Neural progenitor cell (in vitro differentiated cells): ENCODE results near the gene ERC2. TPM values are rescaled to one million over a fixed set of nuclear protein-coding genes. Genes with fewer than 3 reads are reported as not detected.

Experiments
- DNase-seq: peaks from one replicate; pipeline ENCODE4 v3.0.0-alpha.2; 2016; ENCODE audit warnings: low spot score
- H2AFZ ChIP-seq: fragments of 200-600 bp; sonication (generic); replicated peaks from 2 replicates; pipeline ENCODE4 v1.6.1; 2016; ENCODE audit warnings: antibody characterized with exemption
- H3F3A ChIP-seq: fragments of 200-600 bp; sonication (generic); 2 replicates; pipeline ENCODE4 v1.6.1; 2016; ENCODE audit warnings: antibody characterized with exemption, low read depth
- H3K27ac ChIP-seq: fragments of 200-600 bp; sonication (generic); 2 replicates; pipeline ENCODE4 v1.5.1; 2016; ENCODE audit warnings: mild to moderate bottlenecking
- H3K27me3 ChIP-seq: fragments of 200-600 bp; sonication (generic); 2 replicates; pipeline ENCODE4 v1.6.1; 2016; ENCODE audit warnings: mild to moderate bottlenecking, moderate library complexity
- H3K36me3 ChIP-seq: fragments of 200-600 bp; sonication (generic); 2 replicates; pipeline ENCODE4 v1.5.1; 2016
- H3K4me1 ChIP-seq: fragments of 200-600 bp; sonication (generic); 2 replicates; pipeline ENCODE4 v1.6.1; 2016; ENCODE audit warnings: mixed run types
- H3K4me2 ChIP-seq: fragments of 200-600 bp; sonication (generic); 2 replicates; pipeline ENCODE4 v1.6.1; 2016
- H3K4me3 ChIP-seq: fragments of 200-600 bp; sonication (generic); 2 replicates; pipeline ENCODE4 v1.5.1; 2016
- H3K79me2 ChIP-seq: fragments of 200-600 bp; sonication (generic); 2 replicates; pipeline ENCODE4 v1.6.1; 2016; ENCODE audit warnings: low read depth
- H3K9ac ChIP-seq: fragments of 200-600 bp; sonication (generic); 2 replicates; pipeline ENCODE4 v1.6.1; 2016
- H3K9me3 ChIP-seq: fragments of 200-600 bp; sonication (generic); 2 replicates; pipeline ENCODE4 v1.5.1; 2016; ENCODE audit warnings: low read depth
- H4K20me1 ChIP-seq: fragments of 200-600 bp; sonication (generic); 2 replicates; pipeline ENCODE4 v1.6.1; 2016; ENCODE audit warnings: low read depth
- H3K27ac Mint-ChIP-seq: 3 replicates; pipeline ENCODE4 v1.8.0; 2021; ENCODE audit warnings: mixed read lengths
- H3K27me3 Mint-ChIP-seq: 2 replicates; pipeline ENCODE4 v1.8.0; 2022; ENCODE audit warnings: low read depth, mild to moderate bottlenecking, inconsistent platforms, moderate library complexity, mixed read lengths; ENCODE audit not compliant: insufficient read depth
- H3K36me3 Mint-ChIP-seq: 3 replicates; pipeline ENCODE4 v1.8.0; 2021; ENCODE audit warnings: mixed read lengths
- H3K4me1 Mint-ChIP-seq: 3 replicates; pipeline ENCODE4 v1.8.0; 2021; ENCODE audit warnings: mixed read lengths
- H3K4me3 Mint-ChIP-seq: 3 replicates; pipeline ENCODE4 v1.8.0; 2021; ENCODE audit warnings: mild to moderate bottlenecking, moderate library complexity, mixed read lengths
- H3K9me3 Mint-ChIP-seq: 3 replicates; pipeline ENCODE4 v1.8.0; 2020; ENCODE audit warnings: mixed read lengths
- EZH2 ChIP-seq: fragments of 200-600 bp; sonication (generic); IDR thresholded peaks from 2 replicates; pipeline ENCODE4 v1.6.1; 2017; ENCODE audit warnings: antibody characterized with exemption, mild to moderate bottlenecking, moderate library complexity
- EZH2phosphoT487 ChIP-seq: fragments of 200-600 bp; sonication (generic); IDR thresholded peaks from 2 replicates; pipeline ENCODE4 v1.6.1; 2017; ENCODE audit warnings: antibody characterized with exemption
- total RNA-seq: library from RNA; depleted of rRNA; stranded (reverse); fragments of >200 nt; gene quantifications from 2 replicates; pipeline ENCODE4 v1.2.3, GENCODE V29; 2015; ENCODE audit warnings: low replicate concordance
- TF ChIP-seq, protein P1 (sequence below): fragments of 200-600 bp; sonication (generic); IDR thresholded peaks from 2 replicates; pipeline ENCODE4 v1.5.1; 2017; ENCODE audit warnings: antibody characterized with exemption, mild to moderate bottlenecking

The ERC2 gene
- total RNA-seq, 1 donor from 2014 or later, result 24.8 TPM

DNA sequence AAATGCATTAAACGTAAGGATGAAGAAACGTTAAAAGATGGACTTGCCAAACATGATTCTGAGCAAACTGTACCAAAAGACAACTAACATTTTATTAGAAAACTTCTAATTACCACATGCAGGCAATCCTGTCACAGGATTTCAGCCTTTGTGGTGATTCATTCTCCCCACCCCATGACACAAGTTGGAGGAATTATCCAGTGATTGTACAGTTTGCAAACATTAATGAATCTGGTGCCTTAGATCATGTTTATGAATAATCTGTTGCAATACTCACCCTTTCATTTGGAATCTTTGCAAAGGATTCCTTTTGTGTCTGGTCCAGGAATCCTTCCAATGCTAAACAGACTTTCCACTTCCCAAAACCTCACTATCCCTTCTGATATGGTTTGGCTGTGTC, 23.3 kb upstream of the ERC2 start:
- Mint-ChIP-seq H3K36me3 (no peaks in the 10 kb centered on the region), H3K4me1 (no peaks in the 10 kb centered on the region), H3K4me3 (no peak overlapping the region), H3K27ac (no peak overlapping the region), H3K27me3 (peaks cover 6% of the 10 kb centered on the region), H3K9me3 (no peaks in the 10 kb centered on the region)
- Histone ChIP-seq H2AFZ (no peak overlapping the region), H4K20me1 (peaks cover 11% of the 10 kb centered on the region), H3K9me3 (no peaks in the 10 kb centered on the region), H3K27ac (no peak overlapping the region), H3K79me2 (no peaks in the 10 kb centered on the region), H3K9ac (no peak overlapping the region), H3F3A (no peaks in the 10 kb centered on the region), H3K4me3 (no peak overlapping the region), H3K4me2 (no peak overlapping the region), H3K36me3 (no peaks in the 10 kb centered on the region), H3K27me3 (no peaks in the 10 kb centered on the region), H3K4me1 (no peaks in the 10 kb centered on the region)
- TF ChIP-seq EZH2phosphoT487 (no peak), EZH2 (no peak)
- TF ChIP-seq, protein P1, sequence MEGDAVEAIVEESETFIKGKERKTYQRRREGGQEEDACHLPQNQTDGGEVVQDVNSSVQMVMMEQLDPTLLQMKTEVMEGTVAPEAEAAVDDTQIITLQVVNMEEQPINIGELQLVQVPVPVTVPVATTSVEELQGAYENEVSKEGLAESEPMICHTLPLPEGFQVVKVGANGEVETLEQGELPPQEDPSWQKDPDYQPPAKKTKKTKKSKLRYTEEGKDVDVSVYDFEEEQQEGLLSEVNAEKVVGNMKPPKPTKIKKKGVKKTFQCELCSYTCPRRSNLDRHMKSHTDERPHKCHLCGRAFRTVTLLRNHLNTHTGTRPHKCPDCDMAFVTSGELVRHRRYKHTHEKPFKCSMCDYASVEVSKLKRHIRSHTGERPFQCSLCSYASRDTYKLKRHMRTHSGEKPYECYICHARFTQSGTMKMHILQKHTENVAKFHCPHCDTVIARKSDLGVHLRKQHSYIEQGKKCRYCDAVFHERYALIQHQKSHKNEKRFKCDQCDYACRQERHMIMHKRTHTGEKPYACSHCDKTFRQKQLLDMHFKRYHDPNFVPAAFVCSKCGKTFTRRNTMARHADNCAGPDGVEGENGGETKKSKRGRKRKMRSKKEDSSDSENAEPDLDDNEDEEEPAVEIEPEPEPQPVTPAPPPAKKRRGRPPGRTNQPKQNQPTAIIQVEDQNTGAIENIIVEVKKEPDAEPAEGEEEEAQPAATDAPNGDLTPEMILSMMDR, result no peak
- DNase-seq, result no peak

DNA sequence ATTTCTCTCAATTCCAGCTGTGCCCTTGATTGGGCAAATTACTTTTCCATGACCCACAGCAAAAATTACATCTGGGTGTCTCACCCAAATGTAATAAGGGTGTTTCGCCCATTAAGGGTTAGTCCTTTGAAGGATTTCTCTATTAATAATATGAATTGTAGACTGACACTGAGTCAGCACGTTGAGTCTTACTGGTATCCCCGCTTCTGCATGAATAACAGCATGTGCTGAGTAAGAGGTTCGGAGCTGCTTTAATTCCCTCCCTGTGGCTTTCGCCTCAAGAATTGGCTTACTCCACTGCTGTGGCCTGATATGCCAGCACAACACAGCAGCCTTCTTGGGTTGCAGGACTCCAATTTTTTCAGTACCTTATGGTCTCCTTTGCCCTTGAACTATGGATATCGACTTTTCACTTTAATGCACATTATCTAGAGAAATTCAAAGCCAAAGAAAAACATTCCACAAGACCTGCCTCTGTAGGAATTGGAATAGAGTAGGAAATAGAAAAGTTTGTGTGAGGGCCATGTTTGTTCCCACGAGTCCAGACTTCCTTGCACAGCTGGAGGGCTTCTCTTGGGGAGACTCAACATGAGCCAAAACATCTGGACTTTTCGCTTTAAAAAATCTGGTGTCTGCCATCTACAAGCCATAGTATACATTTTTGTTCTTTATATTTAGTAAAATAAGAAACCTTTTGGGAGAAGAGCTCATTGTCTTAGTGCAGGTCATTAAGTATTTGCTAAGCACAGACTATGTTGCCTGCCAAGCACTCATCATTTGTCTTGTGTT, 20.7 kb upstream of the ERC2 start:
- TF ChIP-seq, protein P1, result no peak
- no peak for TF ChIP-seq EZH2phosphoT487
- no peak for TF ChIP-seq EZH2

DNA sequence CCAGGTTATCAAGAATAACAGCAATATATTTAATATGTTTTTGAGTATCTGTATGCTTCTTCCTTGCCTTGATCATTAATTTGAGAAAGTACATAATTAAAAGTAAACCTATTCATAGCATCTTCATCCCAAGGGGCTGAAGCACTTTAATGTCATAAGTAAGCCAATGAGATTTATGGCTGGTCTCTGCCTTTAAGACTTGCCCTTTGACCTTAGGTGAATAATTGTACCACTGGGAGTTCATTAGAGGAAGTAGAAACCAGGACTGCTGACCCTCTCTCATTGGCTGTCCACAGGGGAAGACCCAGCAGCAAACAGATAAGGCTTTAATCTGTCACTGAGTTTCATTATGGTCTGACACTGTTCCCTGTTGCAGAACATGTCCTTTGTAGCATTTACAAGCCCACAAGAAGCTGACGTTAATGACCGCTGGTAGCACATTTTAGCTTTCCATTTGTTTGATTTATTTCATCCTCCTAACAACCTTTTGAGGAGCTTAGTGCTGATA, 16.3 kb upstream of the ERC2 start:
- H3K4me3 Mint-ChIP-seq, result no peak overlapping the region
- H3K4me1 Mint-ChIP-seq, result no peaks in the 10 kb centered on the region

More for the DNA sequence above, 20.7 kb upstream of the ERC2 start:
- Mint-ChIP-seq H3K27me3 (peaks cover 4% of the 10 kb centered on the region), H3K27ac (no peak overlapping the region), H3K4me3 (no peak overlapping the region), H3K4me1 (no peaks in the 10 kb centered on the region), H3K36me3 (no peaks in the 10 kb centered on the region), H3K9me3 (no peaks in the 10 kb centered on the region)
- Histone ChIP-seq H3K4me1 (peaks cover 5% of the 10 kb centered on the region), H3K36me3 (no peaks in the 10 kb centered on the region), H3K4me2 (no peak overlapping the region), H2AFZ (no peak overlapping the region), H3K27ac (no peak overlapping the region), H3K9me3 (no peaks in the 10 kb centered on the region), H3K27me3 (no peaks in the 10 kb centered on the region), H3F3A (peaks cover 4% of the 10 kb centered on the region), H4K20me1 (peaks cover 2% of the 10 kb centered on the region), H3K9ac (no peak overlapping the region), H3K4me3 (no peak overlapping the region), H3K79me2 (no peaks in the 10 kb centered on the region)
- DNase-seq, result no peak

More for the DNA sequence above, 16.3 kb upstream of the ERC2 start:
- Histone ChIP-seq H3K79me2 (no peaks in the 10 kb centered on the region), H3K36me3 (no peaks in the 10 kb centered on the region), H3K4me3 (no peak overlapping the region), H3K27me3 (peaks cover 6% of the 10 kb centered on the region), H3K9me3 (no peaks in the 10 kb centered on the region), H3K4me1 (peaks cover 5% of the 10 kb centered on the region), H4K20me1 (no peaks in the 10 kb centered on the region), H2AFZ (no peak overlapping the region), H3K4me2 (no peak overlapping the region), H3K27ac (no peak overlapping the region), H3K9ac (no peak overlapping the region), H3F3A (peaks cover 4% of the 10 kb centered on the region)
- peaks cover 9% of the 10 kb centered on the region for H3K27me3 Mint-ChIP-seq
- TF ChIP-seq EZH2phosphoT487, result no peak
- no peak for TF ChIP-seq EZH2
- TF ChIP-seq, protein P1, result no peak
- no peaks in the 10 kb centered on the region for H3K9me3 Mint-ChIP-seq
- DNase-seq, result no peak
- no peak overlapping the region for H3K27ac Mint-ChIP-seq
- no peaks in the 10 kb centered on the region for H3K36me3 Mint-ChIP-seq
